ENCODE data around the gene PLA2G2A.
"Not testable (repeated sequence)": the region's sequence is repeated elsewhere in the genome, so short reads cannot be mapped to it uniquely, and the experiment has no call there.

Gene PLA2G2A, protein sequence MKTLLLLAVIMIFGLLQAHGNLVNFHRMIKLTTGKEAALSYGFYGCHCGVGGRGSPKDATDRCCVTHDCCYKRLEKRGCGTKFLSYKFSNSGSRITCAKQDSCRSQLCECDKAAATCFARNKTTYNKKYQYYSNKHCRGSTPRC

DNA sequence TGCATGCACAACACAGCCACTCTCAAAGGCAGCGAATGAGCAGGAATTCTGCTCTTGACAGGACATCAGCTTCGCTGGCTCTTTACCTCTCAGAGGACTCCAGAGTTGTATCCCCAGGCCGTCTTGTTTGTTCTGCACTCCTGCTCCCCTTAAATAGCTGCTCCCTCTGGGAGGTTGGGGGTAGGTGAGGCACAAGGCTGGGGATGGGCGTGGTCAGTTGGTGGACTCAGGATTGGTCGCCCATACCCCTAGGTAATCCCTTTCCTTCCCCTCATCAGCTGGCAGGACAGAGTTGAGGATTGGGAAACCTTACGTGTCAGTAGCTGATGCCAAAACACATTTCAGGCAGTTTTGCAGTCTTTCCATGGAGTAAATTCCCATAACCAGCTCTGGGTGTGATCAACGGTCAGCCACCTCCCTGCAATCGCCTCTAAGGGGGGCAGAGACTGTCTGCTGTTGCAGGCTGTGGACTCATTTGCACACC is at the start of gene PLA2G2A:
TSS of gene PLA2G2A (minus strand) at position 125 of the 484 bp plus-strand sequence. CDS start 845 bp downstream, outside the sequence.
- DNase-seq (ENCODE audit: low read depth in 2 of 2) = no peak

DNA sequence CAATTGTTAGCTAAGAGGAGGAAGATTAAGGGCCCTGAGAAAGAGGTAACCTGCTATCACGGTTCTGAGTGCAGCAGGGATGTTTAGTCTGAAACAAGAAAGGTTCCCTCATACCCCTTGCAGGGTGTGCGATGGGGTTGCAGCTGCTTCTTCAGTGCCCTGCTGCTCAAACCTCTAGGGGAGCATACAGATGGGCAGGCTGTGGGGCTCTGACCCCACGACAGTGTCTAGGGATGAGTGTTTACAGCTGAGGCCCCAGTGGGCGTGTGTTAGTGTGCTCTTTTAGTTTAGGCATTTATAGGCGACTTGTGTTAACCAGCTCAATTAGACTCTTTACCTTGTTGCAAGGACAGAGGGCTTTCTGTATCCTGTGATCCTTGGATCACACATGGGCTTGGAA is 49.3 kb upstream of the PLA2G2A start:
- DNase-seq (ENCODE audit: low read depth in 2 of 2) = no peak

DNA sequence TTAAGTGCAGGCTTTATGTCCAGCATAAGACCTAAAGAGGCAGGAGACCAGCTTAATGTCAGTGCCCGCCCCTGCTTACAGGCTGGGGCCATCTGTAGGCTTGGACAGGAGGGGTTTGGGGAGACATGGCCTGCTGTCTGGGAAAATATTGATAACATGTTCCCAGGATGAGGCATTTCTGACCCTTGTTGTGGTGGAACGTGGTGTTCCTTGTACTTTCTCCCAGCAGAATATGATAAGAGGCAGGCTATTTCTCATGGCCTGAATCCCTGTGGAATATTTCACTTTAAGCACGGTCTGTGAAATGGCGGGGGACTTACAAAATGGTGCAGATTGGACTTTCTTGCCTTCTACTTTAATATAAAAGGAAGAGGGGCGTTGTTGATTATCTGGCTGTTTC is 48.7 kb upstream of the PLA2G2A start:
- no peak for DNase-seq (ENCODE audit: low read depth in 2 of 2)

- DNase-seq (ENCODE audit: low read depth in 2 of 2) = no peak
Observed at GRCh38 chr1:20017741-20018140, 38.3 kb upstream of the PLA2G2A start.

- DNase-seq (ENCODE audit: low read depth in 2 of 2) = no peak
Observed at GRCh38 chr1:20014153-20014552, 34.7 kb upstream of the PLA2G2A start.

- DNase-seq (ENCODE audit: low read depth in 2 of 2) = no peak
Observed at GRCh38 chr1:20010016-20010415, 30.6 kb upstream of the PLA2G2A start.

DNA sequence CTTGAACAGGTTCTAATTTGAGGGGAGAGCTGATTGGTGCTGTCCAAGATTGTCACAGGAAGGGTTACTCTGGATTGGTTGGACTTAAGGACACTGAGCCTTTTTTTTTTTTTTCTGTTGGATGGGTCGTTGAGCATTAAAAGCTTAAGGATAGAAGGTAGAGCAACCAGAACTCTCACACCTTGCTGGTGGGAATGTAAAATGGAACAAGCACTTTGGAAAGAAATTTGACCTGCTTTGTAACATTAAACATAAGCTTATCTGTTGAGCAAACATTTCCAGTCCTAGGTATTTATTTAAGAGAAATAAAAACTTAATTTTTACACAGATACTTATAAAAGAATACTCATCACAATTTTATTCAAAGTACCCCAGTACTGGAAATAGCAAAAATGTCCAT is 29.8 kb upstream of the PLA2G2A start:
- no peak for DNase-seq (ENCODE audit: low read depth in 2 of 2)

DNA sequence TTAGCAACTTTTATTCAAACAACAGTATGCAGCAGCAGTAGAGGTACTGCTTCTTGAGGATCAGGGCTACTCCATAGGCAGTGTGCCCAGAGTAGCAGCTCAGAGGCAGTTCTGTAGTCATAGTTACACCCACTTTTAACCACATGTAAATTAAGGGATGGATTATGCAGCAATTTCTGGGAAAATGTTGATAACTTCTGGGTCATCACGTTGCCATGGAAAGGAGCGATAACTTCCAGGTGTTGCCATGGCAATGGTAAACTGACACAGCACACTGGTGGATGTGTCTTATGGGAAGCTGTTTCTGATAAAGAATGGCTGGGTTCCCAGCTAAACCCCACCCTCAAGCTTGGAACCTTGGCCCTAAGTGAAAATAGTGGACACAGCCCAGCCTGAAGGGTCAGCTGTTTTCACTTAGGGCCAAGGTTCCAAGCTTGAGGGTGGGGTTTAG is 29.0 kb upstream of the PLA2G2A start:
- no peak for DNase-seq (ENCODE audit: low read depth in 2 of 2)

GRCh38 chr1:19998823-19999222 is 19.4 kb upstream of the PLA2G2A start:
- DNase-seq (ENCODE audit: low read depth in 2 of 2) = not testable (repeated sequence)

DNA sequence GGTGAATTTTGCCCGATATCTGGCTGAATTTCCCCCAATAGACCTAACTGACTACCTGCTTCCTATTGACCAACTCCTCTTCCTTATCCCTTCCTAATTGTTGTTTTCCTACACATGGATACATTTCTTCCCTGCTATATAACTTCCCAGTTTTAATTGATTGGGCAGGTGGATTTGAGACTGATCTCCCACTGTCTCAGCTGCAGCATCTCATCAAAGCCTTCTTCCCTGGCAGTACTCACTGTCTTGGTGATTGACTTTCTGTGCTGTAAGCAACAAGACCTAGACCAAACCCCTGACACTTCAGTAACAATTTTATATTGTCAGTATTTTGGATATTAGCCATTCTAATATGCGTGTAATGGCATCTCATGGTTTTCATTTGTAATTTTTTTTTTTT is 11.3 kb upstream of the PLA2G2A start:
- DNase-seq (ENCODE audit: low read depth in 2 of 2) = no peak

DNA sequence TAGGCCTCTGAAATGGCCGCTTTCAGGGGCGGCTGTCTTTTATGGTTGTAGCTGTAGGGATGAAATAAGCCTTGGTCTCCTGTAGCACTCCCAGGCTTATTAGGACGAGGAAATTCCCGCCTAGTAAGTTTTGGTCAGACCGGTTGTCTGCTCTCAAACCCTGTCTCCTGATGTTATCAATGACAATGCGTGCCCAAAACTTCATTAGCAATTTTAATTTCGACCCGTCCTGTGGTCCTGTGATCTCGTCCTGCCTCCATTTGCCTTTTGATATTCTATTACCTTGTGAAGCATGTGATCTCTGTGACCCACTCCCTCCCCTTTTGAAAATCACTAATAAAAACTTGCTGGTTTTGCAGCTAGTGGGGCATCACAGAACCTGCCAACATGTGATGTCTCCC is 10.8 kb upstream of the PLA2G2A start:
- not testable (repeated sequence) for DNase-seq (ENCODE audit: low read depth in 2 of 2)

DNA sequence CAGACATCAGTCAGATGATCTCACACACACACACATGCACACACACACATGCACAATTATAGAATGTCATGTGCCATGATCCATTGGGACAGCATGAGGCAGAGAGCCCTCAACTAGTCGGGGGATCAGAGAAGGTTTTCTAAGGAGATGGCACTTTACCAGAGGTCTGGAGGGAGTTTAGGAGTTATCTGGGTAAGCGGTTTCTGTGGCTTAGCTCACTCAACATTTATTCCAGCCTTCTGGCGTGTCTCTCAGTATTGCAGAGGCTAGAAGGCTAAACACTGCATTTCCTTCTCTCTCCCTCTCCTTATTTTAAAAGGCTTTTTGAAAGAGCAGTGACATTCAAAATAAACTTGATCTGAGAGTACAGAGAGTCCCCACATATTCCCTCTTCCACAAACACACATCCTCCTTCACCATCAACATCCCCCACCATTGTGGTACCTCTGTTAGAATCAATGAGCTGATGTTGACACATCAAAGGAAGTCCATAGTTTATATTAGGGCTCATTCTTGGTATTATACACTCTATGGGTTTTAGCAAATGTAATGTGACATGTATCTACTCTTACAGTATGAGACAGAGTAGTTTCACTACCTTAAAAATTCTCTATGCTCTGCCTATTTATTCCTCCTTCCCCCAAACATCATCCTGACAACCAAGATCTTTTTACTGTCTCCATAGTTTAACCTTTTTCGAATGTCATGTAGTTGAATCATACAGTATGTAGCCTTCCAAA is 9.0 kb upstream of the PLA2G2A start:
- no peak for DNase-seq (ENCODE audit: low read depth in 2 of 2)

GRCh38 chr1:19987719-19988118 is 8.3 kb upstream of the PLA2G2A start:
- no peak for DNase-seq (ENCODE audit: low read depth in 2 of 2)

DNA sequence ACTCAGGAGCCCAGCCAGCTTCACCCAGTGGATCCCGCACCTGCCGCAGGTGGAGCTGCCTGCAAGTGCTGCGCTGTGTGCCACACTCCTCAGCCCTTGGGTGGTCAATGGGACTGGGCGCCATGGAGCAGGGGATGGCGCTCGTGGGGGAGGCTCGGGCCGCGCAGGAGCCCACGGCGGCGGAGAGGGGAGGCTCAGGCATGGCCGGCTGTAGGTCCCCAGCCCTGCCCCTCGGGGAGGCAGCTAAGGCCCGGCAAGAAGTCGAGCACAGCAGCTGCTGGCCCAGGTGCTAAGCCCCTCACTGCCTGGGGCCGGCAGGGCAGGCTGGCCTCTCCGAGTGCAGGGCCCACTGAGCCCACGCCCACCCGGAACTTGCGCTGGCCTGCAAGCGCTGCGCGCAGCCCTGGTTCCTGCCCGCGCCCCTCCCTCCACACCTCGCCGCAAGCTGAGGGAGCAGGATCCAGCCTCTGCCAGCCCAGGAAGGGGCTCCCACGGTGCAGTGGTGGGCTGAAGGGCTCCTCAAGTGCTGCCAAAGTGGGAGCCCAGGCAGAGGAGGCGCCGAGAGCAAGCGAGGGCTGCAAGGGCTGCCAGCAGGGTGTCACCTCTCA is 5.1 kb upstream of the PLA2G2A start:
- DNase-seq (ENCODE audit: low read depth in 2 of 2) = not testable (repeated sequence)

DNA sequence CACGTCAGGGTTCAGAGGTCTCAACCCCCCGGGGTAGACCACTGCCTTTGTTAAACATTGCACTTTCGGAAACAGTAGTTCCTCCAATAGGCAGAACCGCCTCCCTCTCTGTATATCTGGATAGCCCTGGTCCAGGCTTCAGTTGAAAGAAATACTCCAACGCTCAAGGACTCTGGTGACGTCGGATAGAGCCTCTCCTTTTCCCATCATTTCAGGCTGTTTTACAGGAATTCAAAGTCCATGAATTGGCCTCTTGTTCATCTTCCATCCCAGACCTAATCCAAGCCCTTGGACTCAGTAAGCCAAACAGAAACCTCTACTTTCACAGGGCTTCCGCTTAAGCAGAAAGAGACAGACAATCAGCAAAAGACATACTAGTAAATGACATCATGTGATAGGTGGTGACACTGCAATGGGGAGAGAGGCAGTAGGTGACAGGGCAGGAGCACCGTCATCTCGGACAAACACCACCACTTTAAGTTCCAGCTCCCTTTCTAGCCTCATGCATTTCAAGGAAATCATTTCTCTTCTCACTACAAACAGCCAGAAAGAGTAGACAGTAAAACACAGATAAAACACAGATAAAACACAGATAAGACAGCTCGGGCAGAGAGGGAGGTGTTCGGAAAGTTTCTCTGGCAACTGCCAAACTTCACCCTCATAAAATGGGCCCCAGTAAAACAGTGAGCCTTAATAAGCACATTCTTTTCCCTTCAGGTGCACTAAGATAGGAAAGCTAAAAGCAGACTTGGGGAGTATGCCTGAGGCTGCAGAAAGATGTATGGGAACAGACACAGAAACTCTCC is 2.3 kb upstream of the PLA2G2A start:
- DNase-seq (ENCODE audit: low read depth in 2 of 2) = no peak

- DNase-seq (ENCODE audit: low read depth in 2 of 2) = no peak
Observed at GRCh38 chr1:19981170-19981506, 1.7 kb upstream of the PLA2G2A start.

DNA sequence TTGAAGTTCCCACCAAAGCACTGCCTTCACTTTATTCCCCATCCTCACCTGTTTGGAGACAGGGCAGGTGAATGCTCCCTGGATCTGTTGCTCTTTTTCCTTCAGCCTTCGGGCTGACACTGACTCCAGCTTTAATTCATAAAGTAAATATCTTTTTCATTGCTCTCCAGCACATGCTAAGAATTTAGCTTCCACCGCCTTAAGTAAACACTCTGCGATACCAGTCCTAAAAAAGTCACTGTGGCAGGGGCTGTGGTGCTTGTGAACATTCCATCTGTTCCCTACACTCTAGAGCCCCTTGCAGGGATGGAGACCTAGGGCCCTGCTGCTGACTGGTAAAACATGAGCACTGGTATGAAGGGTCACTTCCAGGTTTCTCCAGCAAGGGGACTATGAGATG is 896 bp upstream of the PLA2G2A start:
- no peak for DNase-seq (ENCODE audit: low read depth in 2 of 2)

DNA sequence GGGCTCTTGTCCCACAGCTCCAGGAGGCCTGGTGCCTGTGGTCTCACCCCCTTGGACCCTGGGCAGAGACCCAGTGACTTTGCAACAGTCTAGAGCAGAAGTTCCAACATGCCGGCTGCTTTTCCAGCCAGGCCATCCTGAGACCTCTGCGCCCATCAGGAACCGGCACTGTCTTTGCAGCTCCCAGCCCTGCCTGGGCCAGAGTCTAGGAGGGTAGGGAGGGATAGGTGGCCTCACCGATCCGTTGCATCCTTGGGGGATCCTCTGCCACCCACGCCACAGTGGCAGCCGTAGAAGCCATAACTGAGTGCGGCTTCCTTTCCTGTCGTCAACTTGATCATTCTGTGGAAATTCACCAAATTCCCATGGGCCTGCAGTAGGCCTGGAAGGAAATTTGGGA is 1.3 kb downstream of the PLA2G2A start:
- no peak for DNase-seq (ENCODE audit: low read depth in 2 of 2)

- no peak for DNase-seq (ENCODE audit: low read depth in 2 of 2)
Observed at GRCh38 chr1:19976317-19977003, 3.0 kb downstream of the PLA2G2A start.

GRCh38 chr1:19975423-19976193 is 3.8 kb downstream of the PLA2G2A start:
- DNase-seq (ENCODE audit: low read depth in 2 of 2) = no peak

Measured in stimulated activated CD4-positive, alpha-beta T cell treated with anti-CD3 and anti-CD28 coated beads, Interleukin-15, amount 100 ng/mL, for 48 hours (primary cell).